K562 (cell line): ENCODE results near the gene DRD3. TPM values are rescaled to one million over a fixed set of nuclear protein-coding genes. Genes with fewer than 3 reads are reported as not detected.

Experiments
- ATAC-seq: fragments of 200-7000 bp; cut with Tn5 transposase; 3 replicates; pipeline ENCODE4 v1.9.1; 2020; ENCODE audit warnings: moderate library complexity
- BruUV-seq: library from RNA; stranded (reverse); fragments of 400-500 nt; replicated peaks from 2 replicates; lab custom pipeline; 2021; lab: Mats Ljungman, UMichigan
- CTCF ChIA-PET: fragments of 300-600 bp; formaldehyde crosslinking; extraction: SDS; loops from one replicate; lab custom pipeline; 2021; ENCODE audit warnings: low intra/inter-chr PET ratio; lab: Yijun Ruan, JAX
- POLR2A ChIA-PET: fragments of 300-600, 350-650 bp; sonication (Branson Sonifier 250); formaldehyde crosslinking; extraction: SDS; loops from one replicate; lab custom pipeline; 2021; ENCODE audit warnings: antibody characterized with exemption, inconsistent platforms; lab: Yijun Ruan, JAX
- DNase-seq, 4 experiments: peaks; one replicate each; pipeline versions ENCODE4 v3.0.0 to v3.0.0-alpha.2; 2011 to 2018; ENCODE audit warnings: low spot score in 3 of 4, mixed read lengths in 3 of 4; ENCODE audit errors: extremely low read depth in 1 of 4
- FAIRE-seq: peaks from 2 replicates; lab custom pipeline; 2011; peaks lifted over from hg19 to GRCh38; lab: Jason Lieb, UNC
- H2AFZ ChIP-seq: 2 replicates; pipeline ENCODE4 v1.6.0; 2011; ENCODE audit warnings: low read depth, low read length, control low read depth, inconsistent platforms
- H3K27ac ChIP-seq: fragments of 200-600 bp; 3 replicates; pipeline ENCODE4 v1.8.0; 2011; ENCODE audit warnings: low read depth, mild to moderate bottlenecking, control low read depth, inconsistent platforms, low read length, moderate library complexity, mixed read lengths; ENCODE audit errors: extremely low read depth
- H3K27me3 ChIP-seq, 2 experiments: fragments of 300-600 bp in 1 of 2; 2 replicates in 1 of 2; 3 replicates in 1 of 2; pipeline versions ENCODE4 v1.6.0 to v1.8.0; 2011; ENCODE audit warnings: inconsistent platforms in 2 of 2, low read length in 2 of 2, mild to moderate bottlenecking in 1 of 2, mixed read lengths in 1 of 2, moderate library complexity in 1 of 2; ENCODE audit not compliant: control insufficient read depth in 2 of 2, insufficient read depth in 2 of 2
- H3K36me3 ChIP-seq: fragments of 300-600 bp; 3 replicates; pipeline ENCODE4 v1.8.0; 2011; ENCODE audit warnings: mild to moderate bottlenecking, low read length, inconsistent platforms; ENCODE audit not compliant: control insufficient read depth, insufficient read depth
- H3K4me1 ChIP-seq, 2 experiments: fragments of 200-600 bp in 1 of 2; replicated peaks in 1 of 2; 2 replicates in 1 of 2; 3 replicates in 1 of 2; pipeline versions ENCODE4 v1.5.1 to v1.8.0; 2011; ENCODE audit warnings: inconsistent platforms in 2 of 2, low read length in 2 of 2, mild to moderate bottlenecking in 1 of 2, mixed read lengths in 1 of 2, moderate library complexity in 1 of 2; ENCODE audit not compliant: control insufficient read depth in 2 of 2, insufficient read depth in 2 of 2
- H3K4me2 ChIP-seq: 2 replicates; pipeline ENCODE4 v1.6.1; 2011; ENCODE audit warnings: low read length, control low read depth, inconsistent platforms, mixed read lengths; ENCODE audit not compliant: insufficient read depth
- H3K4me3 ChIP-seq: fragments of 200-600 bp; sonication (generic), shearing (Covaris generic); 2 replicates; pipeline ENCODE4 v1.5.1; 2016; ENCODE audit warnings: control low read depth, inconsistent platforms
- H3K79me2 ChIP-seq: fragments of 200-600 bp; 3 replicates; pipeline ENCODE4 v1.8.0; 2011; ENCODE audit warnings: low read length, inconsistent platforms; ENCODE audit not compliant: control insufficient read depth, insufficient read depth
- H3K9ac ChIP-seq, 2 experiments: 2 replicates each; pipeline versions ENCODE4 v1.6.0 to v1.6.1; 2011; ENCODE audit warnings: low read depth in 2 of 2, low read length in 2 of 2, control low read depth in 1 of 2, inconsistent platforms in 1 of 2, mild to moderate bottlenecking in 1 of 2, mixed read lengths in 1 of 2; ENCODE audit not compliant: insufficient read depth in 1 of 2
- H3K9me1 ChIP-seq: one replicate; pipeline ENCODE4 v1.6.0; 2011; ENCODE audit warnings: inconsistent platforms, mild to moderate bottlenecking, low read length, moderate library complexity; ENCODE audit not compliant: control insufficient read depth, insufficient read depth
- H3K9me3 ChIP-seq: replicated peaks from 2 replicates; pipeline ENCODE4 v1.5.1; 2011; ENCODE audit warnings: low read depth, low read length, inconsistent platforms; ENCODE audit not compliant: control insufficient read depth, insufficient read depth
- H4K20me1 ChIP-seq: replicated peaks from 2 replicates; pipeline ENCODE4 v1.6.1; 2011; ENCODE audit warnings: low read length, inconsistent platforms, mixed read lengths; ENCODE audit not compliant: control insufficient read depth, insufficient read depth
- AFF1 ChIP-seq, 2 experiments: fragments of 450-650 bp; IDR thresholded peaks; 2 replicates each; pipeline ENCODE4 v1.6.1; 2018; ENCODE audit warnings: mild to moderate bottlenecking in 2 of 2, low read depth in 1 of 2; ENCODE audit not compliant: partially characterized antibody in 2 of 2
- CTBP1 ChIP-seq: fragments of 450-650 bp; IDR thresholded peaks from 2 replicates; pipeline ENCODE4 v1.6.1; 2016; ENCODE audit warnings: borderline replicate concordance
- FOXJ2 ChIP-seq: fragments of 200-800 bp; sonication (Bioruptor generic); IDR thresholded peaks from 2 replicates; pipeline ENCODE4 v1.6.1; 2016; ENCODE audit warnings: missing genetic modification characterization, missing compliant biosample characterization
- KLF6 ChIP-seq: fragments of 250-450 bp; sonication (Bioruptor Pico); IDR thresholded peaks from 2 replicates; pipeline ENCODE4 v1.4.0; 2020; ENCODE audit warnings: mild to moderate bottlenecking, moderate library complexity, borderline replicate concordance
- POLR3A ChIP-seq: IDR thresholded peaks from 2 replicates; pipeline ENCODE4 v1.6.1; 2011; ENCODE audit warnings: borderline replicate concordance, mild to moderate bottlenecking, moderate library complexity; ENCODE audit not compliant: insufficient read length, insufficient read depth; ENCODE audit errors: extremely low read depth
- SPI1 ChIP-seq: IDR thresholded peaks from 2 replicates; pipeline ENCODE4 v1.6.1; 2011; ENCODE audit warnings: low read depth, low read length, control low read depth, borderline replicate concordance
- ZNF197 ChIP-seq: fragments of 200-800 bp; sonication (Bioruptor generic); IDR thresholded peaks from 2 replicates; pipeline ENCODE4 v1.6.1; 2016; ENCODE audit warnings: low read depth, missing genetic modification characterization, missing compliant biosample characterization
- in situ Hi-C: fragments of 300-500 bp; cut with MboI; formaldehyde crosslinking; loops from 4 replicates; pipeline ENCODE4 v1.15.0; 2018; ENCODE audit warnings: inconsistent platforms, mixed read lengths
- intact Hi-C: fragments of 100-400 bp; cut with micrococcal nuclease; formaldehyde crosslinking; loops from 2 replicates; pipeline ENCODE4 v1.14.2; 2022
- polyA plus RNA-seq, 8 experiments: library from polyadenylated mRNA; depleted of rRNA in 4 of 8; stranded (reverse) in 5 of 8; unstranded in 3 of 8; fragments of >200 nt; fragmentation: Nextera tagmentation in 2 of 8; fragmentation: Illumina TruSeq in 1 of 8; extraction: Ambion mirVana in 2 of 8; extraction: Trizol in 1 of 8; gene quantifications; 2 replicates each; pipeline versions ENCODE4 v1.2.1 to v1.2.3, GENCODE V29; 2011 to 2014; ENCODE audit warnings: inconsistent platforms in 1 of 8, missing spikeins in 1 of 8
- total RNA-seq, 7 experiments: library from RNA; depleted of rRNA in 6 of 7; stranded (reverse); fragments of >200 nt in 6 of 7; fragmentation: Illumina TruSeq in 2 of 7; extraction: Trizol in 2 of 7; gene quantifications; 2 replicates each; pipeline versions ENCODE4 v1.2.1 to v1.2.3, GENCODE V29; 2011 to 2021; ENCODE audit warnings: low replicate concordance in 1 of 7

DRD3 gene
- total and polyA plus RNA-seq, 9 of the 15 experiments (the other 6 are each of a cell fraction or from before 2014, with no cell fraction given): not detected

DNA sequence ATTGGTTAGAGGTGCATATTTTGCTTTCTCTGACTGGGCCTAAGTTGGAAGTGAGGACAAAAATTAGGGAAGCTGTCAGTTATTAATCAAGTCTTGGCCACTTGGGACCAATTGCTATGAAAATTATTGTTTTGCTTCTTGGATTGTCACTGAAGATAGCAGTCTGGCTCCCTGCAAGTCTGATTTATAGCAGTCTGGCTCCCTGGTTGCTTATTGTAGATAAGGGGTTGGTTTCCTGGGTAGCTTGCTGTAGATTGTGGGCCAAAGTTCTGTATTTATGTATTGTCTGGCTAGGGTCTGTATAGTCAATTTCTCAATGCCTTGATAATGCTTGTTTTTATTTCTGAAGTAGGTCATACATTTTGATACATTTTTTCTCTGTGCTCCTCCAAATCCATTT lies 13.3 kb upstream of the DRD3 start (continued):
- no peak for TF ChIP-seq AFF1 (IDR thresholded peaks at IDR 0.05; ENCODE audit: low read depth in 1 of 2, partially characterized antibody in 2 of 2)
- TF ChIP-seq KLF6 (CRISPR knock-in tag): no peak
- no peak for TF ChIP-seq SPI1
- no peak for TF ChIP-seq CTBP1

GRCh38 chr3:114186501-114186900 lies 7.6 kb upstream of the DRD3 start:
- DNase-seq: no peak
- no peak overlapping the region for H3K9ac ChIP-seq
- no peaks in the 10 kb centered on the region for H4K20me1 ChIP-seq
- in situ Hi-C loops (no loop called here), intact Hi-C loops (no loop called here)
- H3K36me3 ChIP-seq: no peaks in the 10 kb centered on the region
- POLR2A ChIA-PET: no interaction called here
- H3K9me3 ChIP-seq: no peaks in the 10 kb centered on the region
- TF ChIP-seq FOXJ2 (tag) (no peak), ZNF197 (CRISPR knock-in tag) (no peak), POLR3A (no peak)
- no peaks in the 10 kb centered on the region for H3K79me2 ChIP-seq
- H3K27ac ChIP-seq: no peak overlapping the region
- no peak overlapping the region for H3K4me2 ChIP-seq
- no peak for ATAC-seq
- H3K9me1 ChIP-seq: no peaks in the 10 kb centered on the region
- CTCF ChIA-PET: no interaction called here
- FAIRE-seq: no peak
- no peak overlapping the region for H2AFZ ChIP-seq
- H3K4me1 ChIP-seq: no peaks in the 10 kb centered on the region; a peak in 1 of 5 replicates
- H3K4me3 ChIP-seq: no peak overlapping the region
- no peaks in the 10 kb centered on the region for H3K27me3 ChIP-seq
- BruUV-seq: no TSS peak
